GM21786 (cell line): ENCODE measurements around the gene ANO10.
"Not testable (repeated sequence)": the region's sequence is repeated elsewhere in the genome, so short reads cannot be mapped to it uniquely, and the experiment has no call there.

Experiments
- ATAC-seq: cut with Tn5 transposase; IDR thresholded peaks from one replicate; pipeline ENCODE4 v1.9.1; 2021; ENCODE audit not compliant: unreplicated experiment

ANO10 gene

GRCh38 chr3:43388175-43388574 is 233.6 kb downstream of the ANO10 start:
- ATAC-seq = no peak

GRCh38 chr3:43379343-43379742 is 242.5 kb downstream of the ANO10 start:
- no peak for ATAC-seq

- ATAC-seq = peak; percentile 55
Observed at GRCh38 chr3:43378066-43378935, 243.5 kb downstream of the ANO10 start.

GRCh38 chr3:43373560-43373928 is 248.3 kb downstream of the ANO10 start:
- no peak for ATAC-seq

- no peak for ATAC-seq
Observed at GRCh38 chr3:43372809-43373559, 248.8 kb downstream of the ANO10 start.

- no peak for ATAC-seq
Observed at GRCh38 chr3:43372007-43372740, 249.6 kb downstream of the ANO10 start.

GRCh38 chr3:43371494-43371893 is 250.3 kb downstream of the ANO10 start:
- no peak for ATAC-seq

- no peak for ATAC-seq
Observed at GRCh38 chr3:43370293-43370980, 251.4 kb downstream of the ANO10 start.

GRCh38 chr3:43369404-43370292 is 252.2 kb downstream of the ANO10 start:
- no peak for ATAC-seq

- ATAC-seq = no peak
Observed at GRCh38 chr3:43366885-43367284, 254.9 kb downstream of the ANO10 start.

GRCh38 chr3:43366481-43366880 is 255.3 kb downstream of the ANO10 start:
- ATAC-seq = no peak

- ATAC-seq = no peak
Observed at GRCh38 chr3:43365601-43366305, 256.1 kb downstream of the ANO10 start.

GRCh38 chr3:43364926-43365325 is 256.9 kb downstream of the ANO10 start:
- ATAC-seq = no peak

- no peak for ATAC-seq
Observed at GRCh38 chr3:43364494-43364893, 257.3 kb downstream of the ANO10 start.

GRCh38 chr3:43363621-43364266 is 258.1 kb downstream of the ANO10 start:
- ATAC-seq = no peak

- no peak for ATAC-seq
Observed at GRCh38 chr3:43362961-43363360, 258.9 kb downstream of the ANO10 start.

- ATAC-seq = no peak
Observed at GRCh38 chr3:43362183-43362582, 259.6 kb downstream of the ANO10 start.

- ATAC-seq = no peak
Observed at GRCh38 chr3:43361077-43361476, 260.7 kb downstream of the ANO10 start.

- ATAC-seq = not testable (repeated sequence)
Observed at GRCh38 chr3:43356033-43356432, 265.8 kb downstream of the ANO10 start.
